ENCODE measurements around the gene CNTFR.

The CNTFR gene

DNA sequence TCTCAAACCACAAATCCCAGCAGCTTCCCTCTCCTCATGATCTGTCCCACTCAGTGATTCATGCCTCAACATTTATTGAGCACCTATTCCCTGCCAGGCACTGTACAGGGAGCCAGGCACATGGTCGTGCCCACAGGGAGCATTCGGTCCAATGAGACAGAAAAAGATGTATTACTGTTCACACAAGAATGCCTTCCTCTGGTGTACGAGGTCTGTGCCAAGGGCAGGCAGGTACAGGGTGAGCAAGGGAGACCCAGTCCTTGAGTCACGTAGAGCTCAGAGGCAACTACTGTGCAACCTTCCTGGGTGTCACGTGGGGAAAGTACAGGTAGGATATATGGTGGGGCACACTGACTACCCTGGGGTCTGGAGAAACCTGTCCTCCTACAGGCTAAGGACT, 4.6 kb downstream of the CNTFR start:
- TF ChIP-seq, protein P1, sequence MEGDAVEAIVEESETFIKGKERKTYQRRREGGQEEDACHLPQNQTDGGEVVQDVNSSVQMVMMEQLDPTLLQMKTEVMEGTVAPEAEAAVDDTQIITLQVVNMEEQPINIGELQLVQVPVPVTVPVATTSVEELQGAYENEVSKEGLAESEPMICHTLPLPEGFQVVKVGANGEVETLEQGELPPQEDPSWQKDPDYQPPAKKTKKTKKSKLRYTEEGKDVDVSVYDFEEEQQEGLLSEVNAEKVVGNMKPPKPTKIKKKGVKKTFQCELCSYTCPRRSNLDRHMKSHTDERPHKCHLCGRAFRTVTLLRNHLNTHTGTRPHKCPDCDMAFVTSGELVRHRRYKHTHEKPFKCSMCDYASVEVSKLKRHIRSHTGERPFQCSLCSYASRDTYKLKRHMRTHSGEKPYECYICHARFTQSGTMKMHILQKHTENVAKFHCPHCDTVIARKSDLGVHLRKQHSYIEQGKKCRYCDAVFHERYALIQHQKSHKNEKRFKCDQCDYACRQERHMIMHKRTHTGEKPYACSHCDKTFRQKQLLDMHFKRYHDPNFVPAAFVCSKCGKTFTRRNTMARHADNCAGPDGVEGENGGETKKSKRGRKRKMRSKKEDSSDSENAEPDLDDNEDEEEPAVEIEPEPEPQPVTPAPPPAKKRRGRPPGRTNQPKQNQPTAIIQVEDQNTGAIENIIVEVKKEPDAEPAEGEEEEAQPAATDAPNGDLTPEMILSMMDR (IDR thresholded peaks at IDR 0.05; ENCODE audit: extremely low read depth, missing control alignments), result no peak
- DNase-seq (ENCODE audit: low spot score), result no peak

DNA sequence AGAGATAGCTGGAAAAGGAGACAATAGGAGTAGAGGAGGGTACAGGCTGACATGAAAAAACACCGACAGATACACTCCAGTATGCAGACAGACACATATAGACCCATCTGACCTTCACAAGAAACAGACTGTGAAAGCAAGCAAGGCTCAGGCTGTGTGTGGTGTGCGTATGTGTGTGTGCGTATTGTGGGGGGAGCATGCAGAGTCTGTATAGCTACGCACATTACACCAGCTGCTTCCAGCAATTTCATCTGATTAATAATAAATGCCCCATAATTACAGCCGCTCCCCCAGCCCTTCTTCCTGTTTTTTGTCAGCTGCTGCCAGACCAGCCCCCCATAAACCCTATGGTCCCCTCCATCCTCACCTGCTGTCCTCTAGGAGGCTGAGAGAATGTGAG, 6.7 kb downstream of the CNTFR start:
- TF ChIP-seq, protein P1 (IDR thresholded peaks at IDR 0.05; ENCODE audit: extremely low read depth, missing control alignments), result no peak
- no peak for DNase-seq (ENCODE audit: low spot score)

DNA sequence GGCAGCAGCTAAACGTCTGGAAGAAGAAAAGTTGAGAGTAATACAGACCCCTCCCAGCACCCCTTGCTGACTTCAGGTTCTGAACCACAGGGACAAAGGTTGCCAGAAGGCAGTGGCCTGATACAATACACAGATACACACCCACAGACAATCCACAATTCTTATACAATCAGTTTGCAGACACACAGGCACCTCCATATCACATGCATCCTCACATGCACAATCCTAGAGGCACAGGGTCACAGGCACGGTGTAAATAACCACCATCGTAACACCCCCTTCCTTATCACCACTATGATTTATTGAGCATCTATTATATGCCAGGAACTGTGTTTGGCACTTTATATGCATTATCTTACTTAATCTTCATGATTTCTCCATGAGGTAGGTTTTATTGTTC, 8.2 kb downstream of the CNTFR start:
- no peak for DNase-seq (ENCODE audit: low spot score)
- TF ChIP-seq, protein P1 (IDR thresholded peaks at IDR 0.05; ENCODE audit: extremely low read depth, missing control alignments), result no peak

DNA sequence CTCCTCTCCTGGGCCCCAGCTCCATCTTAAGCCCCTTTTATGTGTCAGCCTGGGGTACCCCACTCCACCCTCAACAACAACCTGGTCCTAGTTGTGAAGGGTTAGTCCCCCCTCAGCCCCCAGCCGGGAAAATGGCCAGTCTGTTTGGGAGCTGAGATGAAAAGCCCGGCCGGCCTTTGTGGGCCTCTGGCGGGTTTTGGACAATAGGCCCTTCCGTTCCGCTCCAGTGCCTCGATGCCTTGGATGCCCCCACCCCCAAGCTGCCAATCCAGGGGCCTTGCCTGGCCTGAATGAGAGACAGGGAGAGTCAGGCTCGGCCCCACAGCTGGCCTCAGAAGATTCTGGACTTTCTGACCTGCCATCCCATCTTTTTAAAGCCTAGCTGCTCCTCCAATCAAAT, 9.2 kb downstream of the CNTFR start:
- no peak for DNase-seq (ENCODE audit: low spot score)
- TF ChIP-seq, protein P1 (IDR thresholded peaks at IDR 0.05; ENCODE audit: extremely low read depth, missing control alignments), result no peak

DNA sequence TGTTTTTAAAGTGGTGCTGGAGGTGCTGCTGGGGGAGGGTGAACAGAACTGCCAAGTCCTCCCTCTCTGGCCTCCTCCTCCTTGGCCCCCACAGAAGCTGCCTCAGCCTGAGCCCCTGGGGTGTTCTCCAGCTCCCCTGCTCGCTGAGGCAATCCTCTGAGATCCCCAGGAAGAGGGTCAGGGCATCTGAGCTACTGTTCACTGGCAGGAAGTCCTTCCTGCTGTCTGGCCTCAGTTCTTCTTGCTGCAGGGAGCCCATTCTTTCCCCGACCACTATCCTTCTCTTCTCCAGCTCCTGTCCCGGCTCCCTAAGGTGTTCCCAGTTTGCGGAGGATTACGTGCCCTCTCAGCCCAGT, 9.7 kb downstream of the CNTFR start:
- TF ChIP-seq, protein P1 (IDR thresholded peaks at IDR 0.05; ENCODE audit: extremely low read depth, missing control alignments), result no peak
- no peak for DNase-seq (ENCODE audit: low spot score)

DNA sequence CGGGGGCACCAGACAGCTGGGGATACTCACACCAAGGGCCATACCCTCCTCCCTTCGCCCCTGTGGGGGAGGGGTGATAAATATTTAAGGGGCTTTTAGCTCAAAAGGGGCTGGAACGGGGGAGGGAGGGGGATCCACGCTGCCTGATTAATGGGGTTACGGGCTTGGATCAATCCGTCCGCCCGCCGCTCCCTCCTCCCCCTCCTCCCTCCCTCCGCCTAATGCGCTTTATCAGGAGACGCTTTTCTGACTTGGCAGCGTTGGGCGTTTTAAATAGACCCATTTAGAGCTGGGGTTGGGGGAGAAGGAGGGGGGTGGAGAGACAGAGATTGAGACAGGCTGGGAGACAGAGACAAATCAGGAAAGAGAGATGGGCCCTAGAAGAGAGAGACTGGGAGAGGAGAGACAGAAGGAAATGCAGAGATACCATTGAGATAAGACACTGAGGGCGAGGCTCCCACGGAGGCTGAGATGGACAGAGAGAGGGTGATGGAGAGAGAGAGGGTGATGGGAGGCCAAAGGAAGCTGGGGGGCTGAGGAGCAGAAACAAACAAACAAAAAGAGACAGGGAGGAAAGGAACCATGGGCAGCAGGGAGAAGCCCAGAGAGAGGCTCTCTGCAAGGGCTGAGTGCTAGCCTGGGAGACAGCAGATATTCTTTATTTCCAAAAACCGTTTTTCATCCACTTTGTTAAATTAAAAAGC, 10.3 kb downstream of the CNTFR start:
- TF ChIP-seq, protein P1 (IDR thresholded peaks at IDR 0.05; ENCODE audit: extremely low read depth, missing control alignments), result no peak
- no peak for DNase-seq (ENCODE audit: low spot score)

DNA sequence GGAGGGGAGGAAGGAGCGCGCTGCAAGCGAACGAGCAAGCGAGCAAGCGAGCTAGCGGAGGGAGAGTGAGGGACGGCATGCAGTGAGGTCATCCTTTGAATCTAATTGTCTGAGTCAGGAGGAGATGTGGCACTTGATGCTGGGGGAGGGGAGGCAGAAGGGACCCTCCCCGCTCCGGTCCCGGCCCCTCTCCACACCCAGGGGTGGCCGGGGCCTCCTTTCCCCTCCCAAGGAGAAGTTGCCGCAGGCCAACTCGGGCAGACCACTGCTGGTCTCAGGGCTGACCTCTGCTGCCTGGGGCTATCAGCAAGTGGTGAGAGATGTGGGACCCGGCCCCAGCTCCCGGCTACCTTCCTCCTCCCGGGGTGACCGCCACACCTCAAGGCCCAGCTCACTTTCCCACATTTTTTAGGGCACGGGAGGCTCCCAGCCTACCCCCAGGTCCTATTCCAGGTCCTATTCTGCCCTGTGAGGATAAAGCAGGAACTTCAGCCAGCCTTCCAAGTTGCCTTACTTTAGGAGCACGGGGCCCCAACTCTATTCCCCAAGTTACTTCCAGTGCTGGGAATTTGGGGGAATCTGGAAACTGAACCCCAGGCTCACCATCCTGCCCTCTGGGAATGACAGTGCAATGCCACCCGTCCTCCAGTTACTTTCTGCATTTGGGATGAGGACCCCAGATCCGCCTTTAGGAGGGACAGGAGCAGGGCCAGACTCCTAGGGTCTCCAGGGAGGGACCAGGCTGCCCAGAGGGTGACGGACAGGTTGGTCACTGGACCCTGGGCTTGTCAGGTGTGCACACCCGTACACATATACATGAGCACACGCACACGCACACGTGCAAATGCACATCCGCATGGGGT, 11.1 kb downstream of the CNTFR start:
- TF ChIP-seq, protein P1 (IDR thresholded peaks at IDR 0.05; ENCODE audit: extremely low read depth, missing control alignments), result no peak
- DNase-seq (ENCODE audit: low spot score), result no peak

Measured in GM20000 (cell line).